A549 treated with AZD2906 at 1 μM for 4 hours (cell line): ENCODE results near the gene C11orf24. TPM values are rescaled to one million over a fixed set of nuclear protein-coding genes. Genes with fewer than 3 reads are reported as not detected.

Experiments used
- total RNA-seq: library from RNA; stranded (reverse); fragments of 200-300 nt; extraction: Qiagen RNA extraction; gene quantifications from 5 replicates; pipeline ENCODE4 v1.2.3, GENCODE V29; 2022

The C11orf24 gene
- total RNA-seq = 53.5 to 61.8 TPM (median 61.0 TPM) in 5 replicates

GRCh38 chr11:68271781-68272608, at the start of gene C11orf24:
Gene C11orf24 (minus strand): TSS chr11:68271973. CDS start chr11:68263767, 8,206 bp downstream.

DNA sequence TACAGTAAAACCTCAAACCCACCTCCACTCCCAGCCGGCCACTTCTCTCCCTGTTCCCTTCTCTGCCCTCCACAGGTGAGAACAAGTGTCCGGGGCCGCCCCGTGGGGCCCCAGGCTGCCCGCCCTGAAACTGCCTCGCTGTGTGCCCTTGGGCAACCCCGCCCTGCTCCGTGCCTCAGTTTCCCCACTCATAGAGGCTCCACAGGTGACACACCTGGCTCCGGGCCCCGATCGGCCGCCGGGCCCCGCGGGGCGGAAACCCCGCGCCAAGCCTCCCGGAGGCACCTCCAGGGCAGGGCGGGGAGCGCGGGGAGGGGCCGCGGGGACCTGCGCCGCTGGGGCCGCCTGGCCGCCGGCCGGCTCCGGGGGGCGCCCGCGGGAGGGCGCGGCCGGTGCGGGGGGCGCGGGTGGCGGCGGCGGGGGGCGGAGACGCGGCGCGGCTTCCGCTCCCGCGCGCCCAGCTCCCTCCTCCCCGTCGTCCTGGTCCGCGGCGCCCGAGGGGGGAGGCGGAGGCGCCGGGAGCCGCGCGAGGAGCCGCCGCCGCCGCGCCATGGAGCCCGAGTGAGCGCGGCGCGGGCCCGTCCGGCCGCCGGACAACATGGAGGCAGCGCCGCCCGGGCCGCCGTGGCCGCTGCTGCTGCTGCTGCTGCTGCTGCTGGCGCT, 40.5 kb upstream of the C11orf24 start, which contains the start of gene LRP5:
Gene LRP5, plus strand, starts transcription at position 475 of the 663 bp plus-strand sequence. Its CDS starts 124 bp downstream, at position 599.

GRCh38 chr11:68213135-68213515, 58.6 kb downstream of the C11orf24 start, which contains the start of gene KMT5B:
Gene KMT5B (minus strand): TSS chr11:68213296. CDS start chr11:68190076, 23,220 bp downstream.

Other genes starting within 250 kb of the C11orf24 start
- 260 to 390 TPM (median 377 TPM) in 5 replicates for gene NDUFS8, start 241.3 kb downstream of the C11orf24 start, total RNA-seq
- gene TCIRG1, start 232.9 kb downstream of the C11orf24 start, total RNA-seq = 66.0 to 137 TPM (median 118 TPM) in 5 replicates
- 34.6 to 39.9 TPM (median 38.3 TPM) in 5 replicates for gene CHKA, start 150.6 kb downstream of the C11orf24 start, total RNA-seq
- 20.4 to 26.8 TPM (median 20.5 TPM) in 5 replicates for gene KMT5B, start 58.7 kb downstream of the C11orf24 start, total RNA-seq
- 39.6 to 55.0 TPM (median 49.8 TPM) in 5 replicates for gene LRP5, start 40.6 kb upstream of the C11orf24 start, total RNA-seq
- gene PPP6R3, start 188.8 kb upstream of the C11orf24 start, total RNA-seq = 43.5 to 61.3 TPM (median 52.4 TPM) in 5 replicates